Esophagus squamous epithelium (tissue), 4 donors: ENCODE results near the gene FHL1.

Experiments used
- POLR2A ChIP-seq, 4 donors: fragments of 450-650 bp; IDR thresholded peaks; one replicate each; pipeline ENCODE4 v1.6.1; 2017; ENCODE audit warnings: antibody characterized with exemption in 4 of 4, mild to moderate bottlenecking in 4 of 4, moderate library complexity in 3 of 4
- TF ChIP-seq, protein P1 (sequence below), 6 experiments: fragments of 450-650 bp in 4 of 6; fragments of 200-600 bp in 2 of 6; sonication (generic) in 2 of 6; IDR thresholded peaks; one replicate each; pipeline ENCODE4 v1.5.1; 2016 to 2019; ENCODE audit warnings: antibody characterized with exemption in 6 of 6, mild to moderate bottlenecking in 4 of 6, moderate library complexity in 4 of 6

DNA sequence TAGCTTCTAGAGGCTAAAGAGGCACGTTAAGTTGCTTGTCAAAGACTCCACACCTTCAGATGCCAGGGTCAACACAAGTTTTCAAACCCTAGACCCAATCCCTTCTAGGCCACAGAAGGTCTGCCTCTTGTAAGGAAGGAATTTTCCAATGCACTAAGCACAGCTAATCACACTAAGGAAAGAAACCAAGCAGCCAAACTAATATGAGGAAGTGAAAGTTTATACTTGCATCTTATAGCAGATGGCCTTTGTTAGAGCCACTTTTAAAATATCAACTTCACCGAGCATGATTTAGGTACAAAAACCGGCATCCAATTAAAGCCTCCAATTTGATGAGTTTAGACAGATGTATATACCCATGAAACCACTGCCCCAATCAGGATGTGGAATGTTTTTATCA, 9.9 kb downstream of the FHL1 start:
- TF ChIP-seq, protein P1, sequence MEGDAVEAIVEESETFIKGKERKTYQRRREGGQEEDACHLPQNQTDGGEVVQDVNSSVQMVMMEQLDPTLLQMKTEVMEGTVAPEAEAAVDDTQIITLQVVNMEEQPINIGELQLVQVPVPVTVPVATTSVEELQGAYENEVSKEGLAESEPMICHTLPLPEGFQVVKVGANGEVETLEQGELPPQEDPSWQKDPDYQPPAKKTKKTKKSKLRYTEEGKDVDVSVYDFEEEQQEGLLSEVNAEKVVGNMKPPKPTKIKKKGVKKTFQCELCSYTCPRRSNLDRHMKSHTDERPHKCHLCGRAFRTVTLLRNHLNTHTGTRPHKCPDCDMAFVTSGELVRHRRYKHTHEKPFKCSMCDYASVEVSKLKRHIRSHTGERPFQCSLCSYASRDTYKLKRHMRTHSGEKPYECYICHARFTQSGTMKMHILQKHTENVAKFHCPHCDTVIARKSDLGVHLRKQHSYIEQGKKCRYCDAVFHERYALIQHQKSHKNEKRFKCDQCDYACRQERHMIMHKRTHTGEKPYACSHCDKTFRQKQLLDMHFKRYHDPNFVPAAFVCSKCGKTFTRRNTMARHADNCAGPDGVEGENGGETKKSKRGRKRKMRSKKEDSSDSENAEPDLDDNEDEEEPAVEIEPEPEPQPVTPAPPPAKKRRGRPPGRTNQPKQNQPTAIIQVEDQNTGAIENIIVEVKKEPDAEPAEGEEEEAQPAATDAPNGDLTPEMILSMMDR (IDR thresholded peaks at IDR 0.05) = no peak
- TF ChIP-seq POLR2A (IDR thresholded peaks at IDR 0.05) = no peak
